Ramos (cell line): ENCODE data around the gene ELK1.
"Not testable (repeated sequence)": the region's sequence is repeated elsewhere in the genome, so short reads cannot be mapped to it uniquely, and the experiment has no call there.

Experiments used
- in situ Hi-C: fragments of 300-500 bp; cut with MboI; formaldehyde crosslinking; loops from one replicate; pipeline ENCODE4 v1.14.3; 2022; ENCODE audit warnings: low sequenced_read_pairs; ENCODE audit not compliant: unreplicated experiment

ELK1 gene, protein sequence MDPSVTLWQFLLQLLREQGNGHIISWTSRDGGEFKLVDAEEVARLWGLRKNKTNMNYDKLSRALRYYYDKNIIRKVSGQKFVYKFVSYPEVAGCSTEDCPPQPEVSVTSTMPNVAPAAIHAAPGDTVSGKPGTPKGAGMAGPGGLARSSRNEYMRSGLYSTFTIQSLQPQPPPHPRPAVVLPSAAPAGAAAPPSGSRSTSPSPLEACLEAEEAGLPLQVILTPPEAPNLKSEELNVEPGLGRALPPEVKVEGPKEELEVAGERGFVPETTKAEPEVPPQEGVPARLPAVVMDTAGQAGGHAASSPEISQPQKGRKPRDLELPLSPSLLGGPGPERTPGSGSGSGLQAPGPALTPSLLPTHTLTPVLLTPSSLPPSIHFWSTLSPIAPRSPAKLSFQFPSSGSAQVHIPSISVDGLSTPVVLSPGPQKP

GRCh38 chrX:47650164-47651042, at the start of gene ELK1:
Gene ELK1 (minus strand): TSS chrX:47650563. CDS start chrX:47641441, 9,122 bp downstream.
- in situ Hi-C loops, result loop anchor here (10.0 kb wide), 1 partner anchor 436 kb away; the partner anchor contains the start of gene CDK16

GRCh38 chrX:47697181-47697580, 46.8 kb upstream of the ELK1 start:
- in situ Hi-C loops, result no loop called here

- in situ Hi-C loops, result no loop called here
Measured at GRCh38 chrX:47690175-47690574, 39.8 kb upstream of the ELK1 start.

GRCh38 chrX:47687263-47687662, 36.9 kb upstream of the ELK1 start:
- in situ Hi-C loops, result no loop called here

GRCh38 chrX:47683829-47684205, 33.5 kb upstream of the ELK1 start:
- in situ Hi-C loops, result no loop called here

DNA sequence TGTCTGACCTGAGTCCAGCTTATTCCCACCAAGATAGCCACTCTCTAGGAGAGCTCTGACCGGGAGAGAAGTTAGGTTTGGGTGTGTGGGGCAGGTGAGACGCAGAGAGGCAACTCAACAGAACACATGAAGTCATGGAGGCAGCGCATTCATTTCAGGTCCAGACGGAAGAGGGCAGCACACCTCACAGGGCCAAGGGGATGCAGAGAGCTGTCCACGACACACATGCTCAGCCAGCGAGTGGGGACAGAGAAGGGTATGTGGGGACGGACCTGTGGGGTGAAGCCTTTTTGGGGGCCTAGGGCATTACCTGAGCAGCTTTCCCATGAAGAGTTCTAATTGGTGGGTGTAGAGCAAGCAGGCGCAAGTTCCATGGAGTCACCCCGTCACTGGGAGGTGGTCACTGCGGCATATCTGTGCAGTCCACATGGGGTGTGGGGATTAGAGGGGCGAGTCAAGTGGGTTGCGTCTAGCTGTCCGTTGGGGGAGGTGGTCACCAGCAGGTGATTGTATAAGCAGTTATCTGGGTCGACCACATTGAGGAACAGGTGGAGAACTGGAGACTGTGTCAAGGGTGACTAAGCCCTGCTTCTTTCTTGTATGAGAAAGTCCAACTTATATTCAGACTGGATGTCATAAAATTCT, 32.9 kb upstream of the ELK1 start:
- in situ Hi-C loops, result no loop called here

DNA sequence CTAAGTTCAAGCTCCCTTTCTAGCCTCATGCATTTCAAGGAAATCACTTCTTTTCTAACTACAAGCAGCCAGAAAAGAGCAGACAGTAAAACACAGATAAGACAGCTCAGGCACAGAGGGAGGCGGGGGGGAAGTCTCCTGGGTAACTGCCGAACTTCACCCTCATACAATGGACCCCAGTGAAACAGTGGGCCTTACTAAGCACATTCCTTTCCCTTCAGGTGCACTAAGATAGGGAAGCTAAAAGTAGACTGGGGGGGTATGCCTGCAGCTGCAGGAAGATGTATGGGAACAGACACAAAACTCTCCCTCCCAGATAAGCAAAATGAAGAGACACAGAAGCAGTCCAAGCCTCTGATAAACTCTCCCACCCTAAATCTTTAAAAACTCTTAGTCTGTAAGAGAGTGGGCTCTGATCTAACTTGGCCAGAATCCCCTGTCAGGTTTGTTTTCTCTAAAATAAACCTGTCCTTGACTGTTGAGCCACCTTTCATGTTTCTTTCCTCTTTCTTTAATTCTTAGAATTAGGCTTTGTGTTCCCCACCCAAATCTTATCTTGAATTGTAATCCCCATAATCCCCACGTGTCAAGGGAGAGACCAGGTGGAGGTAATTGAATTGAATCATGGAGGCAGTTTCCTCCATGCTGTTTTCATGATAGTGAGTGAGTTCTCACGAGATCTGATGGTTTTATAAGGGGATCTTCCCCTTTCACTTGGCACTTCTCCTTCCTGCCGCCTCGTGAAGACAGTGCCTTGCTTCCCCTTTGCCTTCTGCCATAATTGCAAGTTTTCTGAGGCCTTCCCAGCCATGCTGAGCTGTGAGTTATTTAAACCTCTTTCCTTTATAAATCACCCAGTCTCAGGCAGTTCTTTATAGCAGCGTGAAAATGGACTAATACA, 25.8 kb upstream of the ELK1 start:
- in situ Hi-C loops, result not testable (repeated sequence)

- in situ Hi-C loops, result no loop called here
Measured at GRCh38 chrX:47674776-47675175, 24.4 kb upstream of the ELK1 start.

- in situ Hi-C loops, result not testable (repeated sequence)
Measured at GRCh38 chrX:47665797-47666196, 15.4 kb upstream of the ELK1 start.

GRCh38 chrX:47664737-47665136, 14.4 kb upstream of the ELK1 start:
- in situ Hi-C loops, result no loop called here

GRCh38 chrX:47662144-47662657, 11.8 kb upstream of the ELK1 start:
- in situ Hi-C loops, result no loop called here

GRCh38 chrX:47661539-47661938, 11.2 kb upstream of the ELK1 start:
- in situ Hi-C loops, result no loop called here

DNA sequence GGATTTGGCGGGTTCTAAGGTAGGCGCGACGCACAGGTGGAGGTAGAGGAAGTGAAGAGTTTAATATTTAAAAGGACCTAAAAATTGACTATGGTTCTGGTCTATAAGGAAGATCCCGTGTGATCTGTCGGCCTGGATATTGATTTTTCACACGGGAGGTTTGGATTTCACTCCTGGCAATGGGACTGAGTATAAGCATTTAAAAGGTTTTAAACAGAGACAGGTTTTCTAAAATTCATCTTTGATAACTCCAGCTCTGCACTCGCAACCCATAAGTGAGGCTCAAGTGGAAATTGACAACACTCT, 9.0 kb upstream of the ELK1 start:
- in situ Hi-C loops, result loop anchor here (10.0 kb wide), 1 partner anchor 445 kb away; the partner anchor contains the start of gene CDK16

DNA sequence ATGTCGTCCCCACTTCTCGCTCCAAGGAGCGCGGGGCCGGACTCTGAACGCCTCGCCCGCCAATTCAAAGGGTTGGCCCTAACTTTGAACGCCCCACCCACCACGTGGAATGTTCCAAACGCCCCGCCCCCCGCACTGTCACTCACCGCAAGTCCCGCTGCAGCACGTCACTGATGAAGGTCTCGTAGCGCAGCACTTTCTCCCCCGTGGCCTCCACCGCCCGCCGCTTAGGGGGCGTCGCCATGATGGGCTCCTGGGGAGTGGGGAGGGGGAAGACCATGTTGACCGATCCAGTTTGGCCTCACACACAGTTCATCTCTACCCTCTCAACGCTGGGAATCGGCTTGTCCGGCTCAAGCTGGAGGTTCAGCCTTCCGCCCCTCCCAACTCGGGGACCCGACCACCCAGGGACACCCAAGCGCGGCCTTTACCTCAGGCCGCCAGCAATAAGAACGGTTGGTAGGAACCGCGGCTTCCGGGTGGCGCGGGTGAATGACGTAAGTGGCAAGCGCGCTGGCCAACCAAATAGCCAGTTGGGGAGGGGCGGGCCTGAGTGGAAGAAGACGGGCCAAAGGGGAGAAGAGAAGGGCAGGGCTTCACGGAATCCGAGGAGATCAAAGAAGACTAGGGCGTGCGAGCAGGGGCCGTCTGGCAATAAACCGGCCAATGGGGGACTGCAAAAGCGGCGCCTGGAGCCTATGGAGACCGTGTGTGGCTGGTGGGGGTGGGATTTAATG, 8.5 kb upstream of the ELK1 start, which contains the start of gene UXT:
Gene UXT (minus strand): TSS at position 497 of the 737 bp plus-strand sequence. CDS start 253 bp downstream, at position 244.
- in situ Hi-C loops, result loop anchor here (10.0 kb wide), 1 partner anchor 444 kb away; the partner anchor contains the start of gene CDK16

DNA sequence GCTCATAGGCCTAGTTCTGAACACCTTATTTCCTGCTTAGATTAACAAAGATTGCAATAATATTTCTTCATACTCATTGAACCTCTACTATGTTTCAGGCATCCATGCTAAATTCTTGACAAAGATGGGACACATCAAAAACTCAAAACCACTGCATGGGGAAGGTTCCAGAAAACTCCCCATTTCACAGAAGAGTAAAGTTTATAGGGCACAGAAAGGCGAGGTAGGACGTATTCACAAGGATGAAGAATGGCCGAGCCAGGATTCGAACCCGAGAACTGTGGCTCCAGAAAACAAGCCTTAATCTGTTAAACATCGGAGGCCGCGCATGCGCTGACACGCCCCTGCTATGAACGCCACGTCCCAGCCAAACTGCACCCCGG, 7.9 kb upstream of the ELK1 start:
- in situ Hi-C loops, result loop anchor here (10.0 kb wide), 1 partner anchor 443 kb away; the partner anchor contains the start of gene CDK16

- in situ Hi-C loops, result loop anchor here (10.0 kb wide), 1 partner anchor 436 kb away; the partner anchor contains the start of gene CDK16
Measured at GRCh38 chrX:47651043-47651905, 911 bp upstream of the ELK1 start.

DNA sequence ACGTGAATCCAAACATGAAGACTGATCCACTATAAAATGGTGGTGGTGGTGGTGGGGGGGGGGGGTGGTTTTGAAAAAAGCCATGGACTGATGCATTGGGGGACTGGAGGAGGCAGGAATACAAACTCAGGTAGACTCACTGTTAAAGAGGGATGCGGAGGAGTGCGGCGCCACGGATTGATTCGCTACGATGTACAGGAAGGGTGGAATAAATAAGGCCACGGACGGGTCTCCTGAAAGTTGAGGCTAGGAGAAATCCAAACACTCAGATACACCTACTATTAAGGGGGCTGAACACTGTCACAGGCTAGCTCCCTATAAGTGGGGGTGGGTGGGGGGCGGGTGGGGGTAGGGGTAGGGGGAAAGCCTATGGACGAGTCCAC, 591 bp downstream of the ELK1 start:
- in situ Hi-C loops, result loop anchor here (5.0 to 25.0 kb wide), 3 partner anchors 87 to 435 kb away; partner anchors contain the start of genes ARAF and CDK16
